ENCODE data around the gene IRAK2. TPM values are rescaled to one million over a fixed set of nuclear protein-coding genes. Genes with fewer than 3 reads are reported as not detected.

IRAK2 gene
- total RNA-seq, 1 donor from 2014 or later = 2.0 TPM

- peak overlapping the region; percentile 35 for H3K4me2 ChIP-seq (ENCODE audit: low read length)
- H3K27me3 Mint-ChIP-seq (ENCODE audit: low read depth, unreplicated experiment) = no peaks in the 10 kb centered on the region
- no peak overlapping the region for H3K4me3 ChIP-seq (ENCODE audit: insufficient read depth, low read depth, low read length)
- TF ChIP-seq CTCF (IDR thresholded peaks at IDR 0.05; ENCODE audit: insufficient read depth, low read depth, low read length) (no peak), EZH2 (IDR thresholded peaks at IDR 0.05; ENCODE audit: insufficient read depth, low read length) (no peak)
- H3K79me2 ChIP-seq (ENCODE audit: insufficient read depth, low read length) = no peaks in the 10 kb centered on the region
- DNase-seq (ENCODE audit: low read depth) (peak; percentile 80), FAIRE-seq (peak; percentile 29)
- H2AFZ ChIP-seq (ENCODE audit: low read depth, low read length) = peak overlapping the region; percentile 9
- H3K9ac ChIP-seq (ENCODE audit: low read length) = peak overlapping the region; percentile 37
- peaks cover 4% of the 10 kb centered on the region for H3K36me3 Mint-ChIP-seq (ENCODE audit: low read depth, unreplicated experiment)
- H3K4me3 Mint-ChIP-seq (ENCODE audit: unreplicated experiment) = peak overlapping the region; percentile 13
- peaks cover 15% of the 10 kb centered on the region for H3K9me3 Mint-ChIP-seq (ENCODE audit: unreplicated experiment)
- no peaks in the 10 kb centered on the region for H4K20me1 ChIP-seq (ENCODE audit: insufficient read depth, low read length)
- H3K9me3 ChIP-seq (ENCODE audit: insufficient read depth, low read depth, low read length) = peaks cover 4% of the 10 kb centered on the region
- H3K36me3 ChIP-seq (ENCODE audit: insufficient read depth, low read length) = no peaks in the 10 kb centered on the region
- no peaks in the 10 kb centered on the region for H3K27me3 ChIP-seq (ENCODE audit: insufficient read depth, low read length)
- peaks cover 19% of the 10 kb centered on the region for H3K4me1 Mint-ChIP-seq (ENCODE audit: low read depth, unreplicated experiment)
- H3K27ac ChIP-seq (ENCODE audit: low read depth, low read length) = peak overlapping the region; percentile 45
- H3K4me1 ChIP-seq (ENCODE audit: insufficient read depth, low read length) = peaks cover 9% of the 10 kb centered on the region
- peak overlapping the region; percentile 93 for H3K27ac Mint-ChIP-seq (ENCODE audit: unreplicated experiment)
Measured at GRCh38 chr3:10242182-10243065, 77.7 kb downstream of the IRAK2 start.

GRCh38 chr3:10244009-10244408 lies 79.3 kb downstream of the IRAK2 start:
- no peak overlapping the region for H3K27ac Mint-ChIP-seq (ENCODE audit: unreplicated experiment)
- no peak overlapping the region for H3K4me3 Mint-ChIP-seq (ENCODE audit: unreplicated experiment)
- H3K27ac ChIP-seq (ENCODE audit: low read depth, low read length) = no peak overlapping the region
- no peak overlapping the region for H3K9ac ChIP-seq (ENCODE audit: low read length)
- no peak for DNase-seq (ENCODE audit: low read depth)
- peaks cover 4% of the 10 kb centered on the region for H3K9me3 ChIP-seq (ENCODE audit: insufficient read depth, low read depth, low read length)
- peaks cover 9% of the 10 kb centered on the region for H3K36me3 Mint-ChIP-seq (ENCODE audit: low read depth, unreplicated experiment)
- no peaks in the 10 kb centered on the region for H4K20me1 ChIP-seq (ENCODE audit: insufficient read depth, low read length)
- peaks cover 15% of the 10 kb centered on the region for H3K4me1 Mint-ChIP-seq (ENCODE audit: low read depth, unreplicated experiment)
- H2AFZ ChIP-seq (ENCODE audit: low read depth, low read length) = no peak overlapping the region
- H3K79me2 ChIP-seq (ENCODE audit: insufficient read depth, low read length) = peaks cover 11% of the 10 kb centered on the region
- H3K9me3 Mint-ChIP-seq (ENCODE audit: unreplicated experiment) = peaks cover 15% of the 10 kb centered on the region
- H3K27me3 Mint-ChIP-seq (ENCODE audit: low read depth, unreplicated experiment) = no peaks in the 10 kb centered on the region
- H3K27me3 ChIP-seq (ENCODE audit: insufficient read depth, low read length) = no peaks in the 10 kb centered on the region
- no peak overlapping the region for H3K4me3 ChIP-seq (ENCODE audit: insufficient read depth, low read depth, low read length)
- peaks cover 17% of the 10 kb centered on the region for H3K4me1 ChIP-seq (ENCODE audit: insufficient read depth, low read length)
- TF ChIP-seq EZH2 (IDR thresholded peaks at IDR 0.05; ENCODE audit: insufficient read depth, low read length) = no peak
- no peak for FAIRE-seq
- no peaks in the 10 kb centered on the region for H3K36me3 ChIP-seq (ENCODE audit: insufficient read depth, low read length)
- H3K4me2 ChIP-seq (ENCODE audit: low read length) = no peak overlapping the region

- Histone ChIP-seq H3K79me2 (ENCODE audit: insufficient read depth, low read length) (peaks cover 23% of the 10 kb centered on the region), H3K9me3 (ENCODE audit: insufficient read depth, low read depth, low read length) (peaks cover 4% of the 10 kb centered on the region), H3K36me3 (ENCODE audit: insufficient read depth, low read length) (no peaks in the 10 kb centered on the region), H3K27ac (ENCODE audit: low read depth, low read length) (no peak overlapping the region), H3K4me3 (ENCODE audit: insufficient read depth, low read depth, low read length) (no peak overlapping the region), H3K4me1 (ENCODE audit: insufficient read depth, low read length) (peaks cover 28% of the 10 kb centered on the region), H3K27me3 (ENCODE audit: insufficient read depth, low read length) (no peaks in the 10 kb centered on the region), H3K4me2 (ENCODE audit: low read length) (no peak overlapping the region), H3K9ac (ENCODE audit: low read length) (no peak overlapping the region), H4K20me1 (ENCODE audit: insufficient read depth, low read length) (peaks cover 10% of the 10 kb centered on the region), H2AFZ (ENCODE audit: low read depth, low read length) (no peak overlapping the region)
- FAIRE-seq (no peak), DNase-seq (ENCODE audit: low read depth) (no peak)
- Mint-ChIP-seq H3K36me3 (ENCODE audit: low read depth, unreplicated experiment) (peaks cover 7% of the 10 kb centered on the region), H3K4me3 (ENCODE audit: unreplicated experiment) (no peak overlapping the region), H3K4me1 (ENCODE audit: low read depth, unreplicated experiment) (peaks cover 17% of the 10 kb centered on the region), H3K27ac (ENCODE audit: unreplicated experiment) (no peak overlapping the region), H3K9me3 (ENCODE audit: unreplicated experiment) (peaks cover 10% of the 10 kb centered on the region), H3K27me3 (ENCODE audit: low read depth, unreplicated experiment) (no peaks in the 10 kb centered on the region)
- TF ChIP-seq EZH2 (IDR thresholded peaks at IDR 0.05; ENCODE audit: insufficient read depth, low read length) (no peak), CTCF (IDR thresholded peaks at IDR 0.05; ENCODE audit: insufficient read depth, low read depth, low read length) (no peak)
Measured at GRCh38 chr3:10245081-10245712, 80.5 kb downstream of the IRAK2 start.

All from astrocyte (in vitro differentiated cells and primary cell).